IMR-90 (cell line): ENCODE measurements around the gene CBX8. TPM values are rescaled to one million over a fixed set of nuclear protein-coding genes. Genes with fewer than 3 reads are reported as not detected.

Experiments
- ATAC-seq: fragments of 200-7000 bp; cut with Tn5 transposase; 2 replicates; pipeline ENCODE4 v1.9.1; 2020; ENCODE audit warnings: low read depth, mild to moderate bottlenecking, moderate library complexity
- BruUV-seq: library from RNA; stranded (reverse); fragments of 400-500 nt; replicated peaks from 2 replicates; lab custom pipeline; 2021; lab: Mats Ljungman, UMichigan
- CTCF ChIA-PET: fragments of 300-600 bp; formaldehyde crosslinking; extraction: SDS; loops from one replicate; lab custom pipeline; 2021; ENCODE audit warnings: antibody characterized with exemption; lab: Yijun Ruan, JAX
- POLR2A ChIA-PET: fragments of 300-600 bp; sonication (Branson Sonifier 250); formaldehyde crosslinking; loops from one replicate; lab custom pipeline; 2022; ENCODE audit warnings: antibody characterized with exemption; ENCODE audit not compliant: unreplicated experiment; lab: Charles Lee
- DNase-seq: peaks from one replicate; pipeline ENCODE4 v3.0.0; 2013
- H2AFZ ChIP-seq: replicated peaks from 2 replicates; pipeline ENCODE3; 2013; ENCODE audit warnings: low read length, mild to moderate bottlenecking; ENCODE audit not compliant: poor library complexity
- H2AK5ac ChIP-seq: 2 replicates; pipeline ENCODE4 v1.6.1; 2013; ENCODE audit warnings: low read depth, low read length, inconsistent platforms
- H2AK9ac ChIP-seq: replicated peaks from 2 replicates; pipeline ENCODE3; 2013; ENCODE audit warnings: mild to moderate bottlenecking, low read depth, low read length, moderate library complexity; ENCODE audit not compliant: poor library complexity
- H2BK120ac ChIP-seq: 2 replicates; pipeline ENCODE4 v1.6.1; 2013; ENCODE audit warnings: low read depth, low read length, inconsistent platforms
- H2BK15ac ChIP-seq: 3 replicates; pipeline ENCODE4 v1.6.1; 2013; ENCODE audit warnings: low read depth, low read length, inconsistent platforms
- H2BK20ac ChIP-seq: 2 replicates; pipeline ENCODE4 v1.6.1; 2013; ENCODE audit warnings: low read depth, mild to moderate bottlenecking, inconsistent platforms, low read length, moderate library complexity
- H2BK5ac ChIP-seq: 2 replicates; pipeline ENCODE4 v1.6.1; 2013; ENCODE audit warnings: mild to moderate bottlenecking, low read depth, low read length, inconsistent platforms; ENCODE audit not compliant: poor library complexity, severe bottlenecking
- H3K14ac ChIP-seq: replicated peaks from 2 replicates; pipeline ENCODE4 v1.6.1; 2013; ENCODE audit warnings: low read depth, low read length, inconsistent platforms
- H3K18ac ChIP-seq: 2 replicates; pipeline ENCODE4 v1.6.1; 2013; ENCODE audit warnings: low read depth, low read length, control low read depth
- H3K23ac ChIP-seq: 2 replicates; pipeline ENCODE4 v1.6.1; 2013; ENCODE audit warnings: low read depth, low read length, inconsistent platforms
- H3K27ac ChIP-seq: 2 replicates; pipeline ENCODE4 v1.5.1; 2013; ENCODE audit warnings: mild to moderate bottlenecking, control low read depth, low read length; ENCODE audit not compliant: insufficient read depth
- H3K27me3 ChIP-seq: 2 replicates; pipeline ENCODE4 v1.6.1; 2013; ENCODE audit warnings: low read length; ENCODE audit not compliant: control insufficient read depth, insufficient read depth
- H3K36me3 ChIP-seq: 2 replicates; pipeline ENCODE4 v1.6.1; 2013; ENCODE audit warnings: low read length, mixed read lengths; ENCODE audit not compliant: control insufficient read depth, insufficient read depth
- H3K4ac ChIP-seq: 2 replicates; pipeline ENCODE4 v1.6.1; 2013; ENCODE audit warnings: low read depth, low read length, inconsistent platforms
- H3K4me1 ChIP-seq: 2 replicates; pipeline ENCODE4 v1.6.1; 2013; ENCODE audit warnings: low read length, mixed read lengths; ENCODE audit not compliant: control insufficient read depth, insufficient read depth
- H3K4me2 ChIP-seq: 2 replicates; pipeline ENCODE4 v1.6.1; 2013; ENCODE audit warnings: low read depth, mild to moderate bottlenecking, control low read depth, low read length, moderate library complexity
- H3K4me3 ChIP-seq: 2 replicates; pipeline ENCODE4 v1.5.1; 2013; ENCODE audit warnings: low read depth, mild to moderate bottlenecking, control low read depth, low read length, moderate library complexity; ENCODE audit not compliant: insufficient read depth
- H3K56ac ChIP-seq: 2 replicates; pipeline ENCODE4 v1.6.1; 2013; ENCODE audit warnings: low read length, inconsistent platforms; ENCODE audit not compliant: insufficient read depth; ENCODE audit errors: extremely low read depth
- H3K79me1 ChIP-seq, 2 experiments: 2 replicates each; pipeline ENCODE4 v1.6.1; 2013; ENCODE audit warnings: low read length in 2 of 2, inconsistent platforms in 1 of 2, low read depth in 1 of 2
- H3K9ac ChIP-seq: 2 replicates; pipeline ENCODE4 v1.6.1; 2013; ENCODE audit warnings: low read depth, low read length, control low read depth
- H3K9me1 ChIP-seq: 2 replicates; pipeline ENCODE4 v1.6.1; 2013; ENCODE audit warnings: low read length, inconsistent platforms; ENCODE audit not compliant: insufficient read depth
- H3K9me3 ChIP-seq: 2 replicates; pipeline ENCODE4 v1.6.1; 2013; ENCODE audit warnings: low read length; ENCODE audit not compliant: control insufficient read depth, insufficient read depth
- H4K20me1 ChIP-seq: 2 replicates; pipeline ENCODE4 v1.6.1; 2013; ENCODE audit warnings: low read length, inconsistent platforms; ENCODE audit not compliant: insufficient read depth
- H4K5ac ChIP-seq: 2 replicates; pipeline ENCODE4 v1.6.1; 2013; ENCODE audit warnings: mild to moderate bottlenecking, low read depth, low read length, control low read depth
- H4K8ac ChIP-seq, 2 experiments: 2 replicates each; pipeline ENCODE4 v1.6.1; 2013; ENCODE audit warnings: low read depth in 2 of 2, low read length in 2 of 2, control low read depth in 1 of 2, inconsistent platforms in 1 of 2
- H4K91ac ChIP-seq: 2 replicates; pipeline ENCODE4 v1.6.1; 2013; ENCODE audit warnings: low read depth, low read length, inconsistent platforms; ENCODE audit not compliant: insufficient read depth
- CEBPB ChIP-seq: IDR thresholded peaks from 2 replicates; pipeline ENCODE4 v1.6.1; 2012; ENCODE audit warnings: low read depth, low read length, improper control_type of control experiment
- CHD1 ChIP-seq: IDR thresholded peaks from 2 replicates; pipeline ENCODE4 v1.6.1; 2012; ENCODE audit warnings: low read depth, low read length, improper control_type of control experiment
- MAFK ChIP-seq: IDR thresholded peaks from 2 replicates; pipeline ENCODE4 v1.6.1; 2012; ENCODE audit warnings: low read depth, low read length, improper control_type of control experiment
- MAZ ChIP-seq: IDR thresholded peaks from 2 replicates; pipeline ENCODE4 v1.6.1; 2012; ENCODE audit warnings: low read depth, mild to moderate bottlenecking, low read length, improper control_type of control experiment, moderate library complexity, borderline replicate concordance
- NFE2L2 ChIP-seq: fragments of 150-350 bp; IDR thresholded peaks from 2 replicates; pipeline ENCODE4 v1.6.1; 2016; ENCODE audit warnings: low read depth, mild to moderate bottlenecking, low read length
- POLR2A ChIP-seq: IDR thresholded peaks from 2 replicates; pipeline ENCODE4 v1.6.1; 2012; ENCODE audit warnings: mild to moderate bottlenecking, low read depth, low read length
- RCOR1 ChIP-seq: IDR thresholded peaks from 2 replicates; pipeline ENCODE4 v1.6.1; 2012; ENCODE audit warnings: mild to moderate bottlenecking, low read length, improper control_type of control experiment; ENCODE audit not compliant: insufficient replicate concordance
- RFX5 ChIP-seq: IDR thresholded peaks from 2 replicates; pipeline ENCODE4 v1.8.0; 2012; ENCODE audit warnings: low read depth, mild to moderate bottlenecking, low read length, moderate library complexity
- WGBS, 2 experiments: methylation state at CpG; one replicate each; pipeline versions ENCODE4 v1.1.5 to v1.1.7; 2013; ENCODE audit warnings: missing lambda C conversion rate in 2 of 2; ENCODE audit not compliant: insufficient read length in 1 of 2; ENCODE audit errors: extremely low coverage in 2 of 2; 5-methylcytosine and 5-hydroxymethylcytosine counted together
- dilution Hi-C: fragments of 300-500 bp; cut with HindIII; formaldehyde crosslinking; loops from one replicate; pipeline ENCODE4 v1.14.3; 2018; ENCODE audit warnings: low sequenced_read_pairs; ENCODE audit not compliant: unreplicated experiment
- in situ Hi-C: fragments of 300-500 bp; cut with MboI; formaldehyde crosslinking; loops from 3 replicates; pipeline ENCODE4 v1.14.3; 2019; ENCODE audit warnings: low sequenced_read_pairs, inconsistent platforms, mixed read lengths
- intact Hi-C: fragments of 100-400 bp; cut with micrococcal nuclease; formaldehyde crosslinking; loops from 2 replicates; pipeline ENCODE4 v1.10.0; 2022
- polyA plus RNA-seq, 3 experiments: library from polyadenylated mRNA; depleted of rRNA; stranded (reverse); fragments of >200 nt; gene quantifications; 2 replicates each; pipeline ENCODE4 v1.2.3, GENCODE V29; 2012; ENCODE audit warnings: low replicate concordance in 1 of 3
- total RNA-seq: library from RNA; depleted of rRNA; stranded (reverse); fragments of >200 nt; gene quantifications from 2 replicates; pipeline ENCODE4 v1.2.3, GENCODE V29; 2012
- TF ChIP-seq, protein P1 (sequence below): fragments of 150-350 bp; IDR thresholded peaks from 2 replicates; pipeline ENCODE4 v1.6.1; 2016; ENCODE audit warnings: low read depth, mild to moderate bottlenecking, low read length, moderate library complexity, borderline replicate concordance
- TF ChIP-seq, protein P2 (sequence below): conservative IDR thresholded peaks from 2 replicates; pipeline ENCODE4 v1.5.1; 2012; ENCODE audit warnings: mild to moderate bottlenecking, low read depth, low read length, improper control_type of control experiment
- TF ChIP-seq, protein P3 (sequence below): fragments of 150-350 bp; IDR thresholded peaks from 2 replicates; pipeline ENCODE4 v1.6.1; 2017; ENCODE audit warnings: mild to moderate bottlenecking, antibody characterized with exemption, low read length, low read depth

Gene CBX8
- total and polyA plus RNA-seq, 2 of the 4 experiments (the other 2 are of a cell fraction), result 3.2 to 5.4 TPM

DNA sequence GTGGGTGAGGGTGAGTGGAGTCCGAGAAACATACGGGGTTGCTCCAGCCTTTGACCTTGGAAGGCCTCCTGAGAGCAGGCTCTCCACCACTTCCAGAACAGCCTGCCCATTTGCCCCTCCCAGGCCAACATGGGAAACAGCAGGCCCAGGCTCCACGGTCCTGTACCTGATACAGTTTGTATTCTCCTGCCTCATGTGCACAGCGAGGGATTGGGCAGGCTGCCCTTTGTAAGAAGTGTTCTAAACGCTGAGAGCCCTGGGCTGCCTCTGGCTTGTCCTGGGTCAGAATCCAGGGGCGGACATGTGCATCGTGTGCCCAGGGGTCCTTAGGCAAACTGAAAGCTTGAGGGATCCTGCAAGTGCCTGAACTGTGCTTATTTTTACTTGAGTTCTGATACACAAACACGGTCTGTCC lies 22.3 kb downstream of the CBX8 start:
- Histone ChIP-seq H3K4me1 (peaks cover 3% of the 10 kb centered on the region; the same call in 1 of the 2 replicates), H2AFZ (no peak overlapping the region), H3K56ac (no peak overlapping the region), H3K23ac (no peak overlapping the region), H2AK5ac (no peak overlapping the region), H3K36me3 (no peaks in the 10 kb centered on the region), H4K20me1 (peaks cover 3% of the 10 kb centered on the region; the same call in 1 of the 2 replicates), H2BK120ac (no peak overlapping the region), H3K4me3 (no peak overlapping the region), H3K9ac (no peak overlapping the region), H3K18ac (no peak overlapping the region), H3K79me1 (no peaks in the 10 kb centered on the region; a peak in 1 of 4 replicates), H2AK9ac (no peak overlapping the region), H4K8ac (no peak overlapping the region), H2BK20ac (no peak overlapping the region), H3K4me2 (no peak overlapping the region), H3K27ac (no peak overlapping the region), H2BK15ac (no peak overlapping the region), H4K91ac (no peak overlapping the region), H3K27me3 (peaks cover 53% of the 10 kb centered on the region), H4K5ac (no peak overlapping the region), H3K14ac (no peak overlapping the region), H3K9me1 (no peaks in the 10 kb centered on the region), H3K4ac (no peak overlapping the region), H3K9me3 (0 out of 2 replicates have a peak, but pooled peaks cover 3% of the 10 kb centered on the region), H2BK5ac (no peak overlapping the region)
- in situ Hi-C loops (no loop called here), intact Hi-C loops (no loop called here), dilution Hi-C loops (no loop called here)
- ATAC-seq (no peak), DNase-seq (no peak)
- BruUV-seq, result no TSS peak
- POLR2A ChIA-PET, result no interaction called here
- no peak for TF ChIP-seq RFX5
- TF ChIP-seq POLR2A, result no peak
- TF ChIP-seq, protein P1, sequence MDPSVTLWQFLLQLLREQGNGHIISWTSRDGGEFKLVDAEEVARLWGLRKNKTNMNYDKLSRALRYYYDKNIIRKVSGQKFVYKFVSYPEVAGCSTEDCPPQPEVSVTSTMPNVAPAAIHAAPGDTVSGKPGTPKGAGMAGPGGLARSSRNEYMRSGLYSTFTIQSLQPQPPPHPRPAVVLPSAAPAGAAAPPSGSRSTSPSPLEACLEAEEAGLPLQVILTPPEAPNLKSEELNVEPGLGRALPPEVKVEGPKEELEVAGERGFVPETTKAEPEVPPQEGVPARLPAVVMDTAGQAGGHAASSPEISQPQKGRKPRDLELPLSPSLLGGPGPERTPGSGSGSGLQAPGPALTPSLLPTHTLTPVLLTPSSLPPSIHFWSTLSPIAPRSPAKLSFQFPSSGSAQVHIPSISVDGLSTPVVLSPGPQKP, result no peak
- no peak for TF ChIP-seq RCOR1
- TF ChIP-seq, protein P2, sequence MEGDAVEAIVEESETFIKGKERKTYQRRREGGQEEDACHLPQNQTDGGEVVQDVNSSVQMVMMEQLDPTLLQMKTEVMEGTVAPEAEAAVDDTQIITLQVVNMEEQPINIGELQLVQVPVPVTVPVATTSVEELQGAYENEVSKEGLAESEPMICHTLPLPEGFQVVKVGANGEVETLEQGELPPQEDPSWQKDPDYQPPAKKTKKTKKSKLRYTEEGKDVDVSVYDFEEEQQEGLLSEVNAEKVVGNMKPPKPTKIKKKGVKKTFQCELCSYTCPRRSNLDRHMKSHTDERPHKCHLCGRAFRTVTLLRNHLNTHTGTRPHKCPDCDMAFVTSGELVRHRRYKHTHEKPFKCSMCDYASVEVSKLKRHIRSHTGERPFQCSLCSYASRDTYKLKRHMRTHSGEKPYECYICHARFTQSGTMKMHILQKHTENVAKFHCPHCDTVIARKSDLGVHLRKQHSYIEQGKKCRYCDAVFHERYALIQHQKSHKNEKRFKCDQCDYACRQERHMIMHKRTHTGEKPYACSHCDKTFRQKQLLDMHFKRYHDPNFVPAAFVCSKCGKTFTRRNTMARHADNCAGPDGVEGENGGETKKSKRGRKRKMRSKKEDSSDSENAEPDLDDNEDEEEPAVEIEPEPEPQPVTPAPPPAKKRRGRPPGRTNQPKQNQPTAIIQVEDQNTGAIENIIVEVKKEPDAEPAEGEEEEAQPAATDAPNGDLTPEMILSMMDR, result no peak
- no peak for TF ChIP-seq CEBPB
- TF ChIP-seq, protein P3, sequence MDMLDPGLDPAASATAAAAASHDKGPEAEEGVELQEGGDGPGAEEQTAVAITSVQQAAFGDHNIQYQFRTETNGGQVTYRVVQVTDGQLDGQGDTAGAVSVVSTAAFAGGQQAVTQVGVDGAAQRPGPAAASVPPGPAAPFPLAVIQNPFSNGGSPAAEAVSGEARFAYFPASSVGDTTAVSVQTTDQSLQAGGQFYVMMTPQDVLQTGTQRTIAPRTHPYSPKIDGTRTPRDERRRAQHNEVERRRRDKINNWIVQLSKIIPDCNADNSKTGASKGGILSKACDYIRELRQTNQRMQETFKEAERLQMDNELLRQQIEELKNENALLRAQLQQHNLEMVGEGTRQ, result no peak
- TF ChIP-seq MAFK, result no peak
- no peak for TF ChIP-seq MAZ
- no peak for TF ChIP-seq NFE2L2
- no peak for TF ChIP-seq CHD1
- CTCF ChIA-PET, result no interaction called here
- no CpG with 5 or more reads among the region's 8 CpGs for WGBS, 2 experiments
